Liver (tissue), 3 donors: ENCODE data around the gene SAMD4A.

ENCODE experiments used
- CTCF ChIP-seq: fragments of 150-350 bp; IDR thresholded peaks from 2 replicates; pipeline ENCODE4 v1.5.1; 2017; ENCODE audit warnings: improper control_type of control experiment, low read depth, low read length; ENCODE audit not compliant: missing input control
- GABPA ChIP-seq, 2 donors: IDR thresholded peaks in 1 of 2; conservative IDR thresholded peaks in 1 of 2; 2 replicates each; pipeline ENCODE4 v1.6.1; 2016; ENCODE audit warnings: antibody characterized with exemption in 2 of 2, mild to moderate bottlenecking in 1 of 2, moderate library complexity in 1 of 2
- REST ChIP-seq: IDR thresholded peaks from 2 replicates; pipeline ENCODE4 v1.6.1; 2016; ENCODE audit warnings: antibody characterized with exemption, mild to moderate bottlenecking
- donor health status: healthy.
- donor health status: healthy.

- TF ChIP-seq CTCF (no peak), GABPA (IDR thresholded peaks at IDR 0.05 in 1 of 2, conservative IDR thresholded peaks at IDR 0.05 in 1 of 2) (no peak), REST (no peak)
Observed at GRCh38 chr14:54789781-54790480, 223.0 kb downstream of the SAMD4A start.
